NOMO-1 treated with DMSO at 0.1 percent for 48 hours (cell line): Measurements from ENCODE around the gene ZNFX1.

ENCODE experiments used
- DNase-seq: peaks from one replicate; lab custom pipeline; 2025; ENCODE audit not compliant: unreplicated experiment; lab: John Stamatoyannopoulos, UW

Gene ZNFX1

DNA sequence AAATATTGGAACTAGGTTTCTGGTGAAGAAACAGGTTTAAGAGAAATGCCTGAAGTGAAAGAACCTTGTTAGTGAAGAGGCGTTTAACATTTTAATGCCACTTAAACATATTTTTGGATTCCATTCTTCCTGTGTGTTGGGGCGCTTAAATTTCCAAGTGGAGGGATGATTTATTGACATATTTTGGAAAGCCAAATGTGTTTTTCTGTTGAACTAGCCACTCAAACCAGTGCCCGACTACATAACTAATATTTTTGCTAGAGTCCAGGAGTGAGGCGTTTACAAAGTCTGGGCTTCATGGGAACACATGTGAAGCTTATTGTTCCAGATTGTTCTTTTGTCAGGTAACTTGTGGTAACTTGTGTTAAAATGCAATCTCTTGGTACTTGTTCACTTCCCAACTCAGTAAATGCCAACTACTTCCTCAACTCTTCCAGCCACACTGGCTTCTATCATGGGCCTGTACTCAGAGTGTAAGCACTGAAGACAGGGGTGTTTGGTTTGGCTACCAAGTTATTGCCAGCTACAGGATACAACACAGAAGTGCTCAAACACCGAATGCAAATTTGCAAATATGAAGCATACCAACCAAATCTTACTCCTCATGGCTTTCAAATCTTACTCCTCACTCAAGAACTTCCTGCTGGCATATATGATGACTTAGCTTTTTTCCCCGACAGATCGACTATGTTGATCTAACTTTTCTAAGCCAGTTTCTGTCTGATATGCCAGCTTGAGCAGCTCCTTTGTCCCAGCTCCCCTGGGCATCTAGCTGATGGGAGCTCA lies 2.0 kb upstream of the ZNFX1 start:
- no peak for DNase-seq

DNA sequence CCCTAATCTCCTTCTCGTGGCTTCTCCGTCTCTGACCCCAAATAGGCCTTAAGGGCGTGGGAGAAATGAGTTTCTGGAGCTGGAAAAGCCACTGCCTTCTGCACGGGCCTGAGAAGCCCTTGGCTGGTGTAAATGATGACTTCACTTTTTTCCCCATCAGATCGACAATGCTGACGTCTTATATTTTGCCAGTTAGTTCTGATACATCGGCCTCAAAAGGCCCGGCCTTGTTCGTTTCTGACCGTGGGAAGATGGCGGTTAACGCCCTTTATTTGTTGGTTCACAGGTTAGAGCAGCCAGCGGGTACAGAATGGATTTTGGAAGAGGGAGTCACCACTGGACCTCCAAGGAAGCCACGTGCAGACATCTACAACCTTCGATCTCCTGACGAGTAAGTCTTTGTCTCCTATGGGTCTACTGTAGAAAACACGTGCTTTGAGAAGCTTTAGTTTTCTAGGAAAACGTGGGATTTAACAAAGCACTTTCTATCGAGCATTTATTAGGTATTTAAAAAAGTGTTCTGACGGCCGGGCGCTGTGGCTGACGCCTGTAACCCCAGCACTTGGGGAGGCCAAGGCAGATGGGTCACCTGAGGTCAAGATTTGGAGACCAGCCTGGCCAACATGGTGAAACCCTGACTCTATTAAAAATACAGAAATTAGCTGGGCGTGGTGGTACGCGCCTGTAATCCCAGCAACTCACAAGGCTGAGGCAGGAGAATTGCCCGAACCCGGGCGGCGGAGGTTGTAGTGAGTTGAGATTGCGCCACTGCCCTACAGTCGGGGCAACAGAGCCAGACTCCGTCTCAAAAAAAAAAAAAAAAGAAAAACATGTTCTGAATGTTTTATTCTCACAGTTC lies 1.2 kb upstream of the ZNFX1 start:
- peak; percentile 58 for DNase-seq

DNA sequence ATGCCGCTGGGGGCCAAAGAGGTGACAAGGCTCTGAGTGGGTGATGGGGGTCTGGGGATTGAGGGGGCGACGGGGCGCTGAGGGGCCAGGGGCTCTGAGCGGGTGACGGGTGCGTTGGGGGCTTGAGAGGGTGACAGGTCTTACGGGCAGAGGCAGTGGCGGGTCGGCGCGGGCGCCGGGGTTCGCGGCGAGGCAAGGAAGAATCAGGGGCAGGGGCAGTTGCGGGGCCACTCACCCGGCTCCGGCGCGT lies 146 bp downstream of the ZNFX1 start:
- DNase-seq: no peak

GRCh38 chr20:49276961-49277785 lies 684 bp downstream of the ZNFX1 start:
- DNase-seq: no peak

DNA sequence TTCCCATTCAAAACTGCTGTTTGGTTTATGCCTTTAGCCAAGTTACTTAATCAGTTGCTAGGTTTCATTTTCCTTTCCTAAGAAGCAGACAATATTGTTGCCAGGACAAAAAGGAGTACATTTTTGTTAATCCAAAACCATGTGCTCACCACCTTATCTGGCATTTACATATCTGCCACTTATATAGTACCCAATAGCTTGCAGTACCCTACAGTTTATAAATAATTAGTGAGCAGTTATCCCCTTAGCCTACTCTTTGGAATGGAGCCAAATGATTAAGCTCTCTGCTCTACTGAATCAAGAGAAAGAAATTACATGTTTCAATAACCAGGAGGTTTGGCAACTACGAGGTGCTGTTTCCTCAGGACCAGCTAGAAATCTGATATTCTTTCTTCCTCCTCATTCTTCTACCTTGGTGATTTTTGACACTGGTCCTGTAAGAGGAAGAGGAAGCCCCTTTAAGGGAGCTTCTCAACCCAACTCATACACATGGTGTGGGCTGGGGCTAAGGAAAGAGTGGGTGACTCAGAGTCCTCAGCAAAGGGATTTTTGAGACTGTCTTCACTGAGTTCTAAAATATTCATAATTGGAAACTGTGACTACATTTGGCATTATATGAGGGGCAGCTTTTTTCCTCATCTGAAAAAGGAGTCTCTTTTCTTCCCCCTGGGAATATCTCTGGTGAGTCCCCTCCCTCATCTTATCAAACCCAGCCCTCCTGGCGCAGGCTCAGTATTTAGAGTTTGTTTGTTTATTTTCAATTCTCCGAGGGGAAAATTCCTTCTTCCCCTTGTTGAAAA lies 1.5 kb downstream of the ZNFX1 start:
- DNase-seq: peak; percentile 77

- DNase-seq: no peak
Observed at GRCh38 chr20:49275636-49276035, 2.2 kb downstream of the ZNFX1 start.

DNA sequence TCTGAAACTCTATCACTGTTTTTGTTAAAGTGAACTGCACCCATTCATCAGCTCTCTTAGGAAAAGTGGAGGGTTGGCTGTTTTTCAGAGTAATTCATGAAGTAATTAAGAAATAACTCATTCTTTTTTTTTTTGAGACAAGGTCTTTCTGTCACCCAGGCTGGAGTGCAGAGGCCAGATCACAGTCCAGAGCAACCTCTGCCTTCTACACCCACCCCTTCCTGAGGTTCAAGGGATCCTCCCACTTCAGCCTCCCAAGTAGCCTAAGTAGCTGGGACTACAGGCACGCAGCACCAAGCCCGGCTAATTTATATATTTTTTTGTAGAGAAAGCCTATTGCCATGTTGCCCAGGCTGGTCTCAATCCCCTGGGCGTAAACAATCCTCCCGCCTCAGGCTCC lies 2.6 kb downstream of the ZNFX1 start:
- DNase-seq: no peak

- DNase-seq: no peak
Observed at GRCh38 chr20:49273696-49274277, 4.1 kb downstream of the ZNFX1 start.

DNA sequence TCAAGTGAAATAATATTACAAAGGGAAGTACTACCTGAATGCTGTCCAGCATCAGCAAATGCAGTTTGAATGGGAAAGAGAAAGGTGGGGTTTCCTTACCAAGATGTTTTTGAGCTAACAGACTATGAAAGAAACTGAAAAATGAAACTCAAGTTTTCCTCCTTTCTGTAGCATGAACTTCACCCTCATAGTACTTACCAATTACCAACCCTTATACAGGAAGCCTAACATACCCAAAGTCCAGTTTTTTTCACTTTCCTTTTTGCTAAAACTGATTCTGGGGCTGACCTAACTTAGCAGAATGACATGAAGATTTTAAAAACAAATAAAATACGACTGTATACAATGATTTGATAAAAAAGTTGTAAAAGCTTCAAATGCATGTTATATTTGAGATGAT lies 5.2 kb downstream of the ZNFX1 start:
- DNase-seq: no peak

GRCh38 chr20:49270736-49271135 lies 7.1 kb downstream of the ZNFX1 start:
- DNase-seq: no peak

- no peak for DNase-seq
Observed at GRCh38 chr20:49270177-49270576, 7.7 kb downstream of the ZNFX1 start.

GRCh38 chr20:49268600-49269365 lies 9.1 kb downstream of the ZNFX1 start:
- DNase-seq: no peak

GRCh38 chr20:49267327-49267726 lies 10.5 kb downstream of the ZNFX1 start:
- DNase-seq: no peak

GRCh38 chr20:49262444-49262843 lies 15.4 kb downstream of the ZNFX1 start:
- DNase-seq: no peak

GRCh38 chr20:49261173-49261572 lies 16.7 kb downstream of the ZNFX1 start:
- no peak for DNase-seq

GRCh38 chr20:49260218-49260617 lies 17.6 kb downstream of the ZNFX1 start:
- DNase-seq: no peak

DNA sequence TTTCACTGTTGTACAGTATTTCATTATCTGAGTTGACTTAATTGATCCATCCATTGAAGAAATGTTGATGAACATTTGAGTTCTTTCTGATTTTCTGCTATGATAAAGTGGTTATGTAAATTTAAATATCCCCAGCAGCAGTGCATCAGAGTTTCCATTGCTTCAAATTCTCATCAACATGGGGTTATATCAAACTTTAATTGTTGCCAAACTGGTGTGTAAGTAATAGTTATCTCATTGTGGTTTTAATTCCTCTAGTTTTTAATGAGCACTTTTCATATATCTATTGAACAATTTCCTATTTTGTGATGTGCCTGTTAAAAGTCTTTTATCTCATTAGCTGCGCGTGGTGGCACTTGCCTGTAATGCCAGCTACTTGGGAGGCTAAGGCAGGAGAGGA lies 18.1 kb downstream of the ZNFX1 start:
- no peak for DNase-seq

DNA sequence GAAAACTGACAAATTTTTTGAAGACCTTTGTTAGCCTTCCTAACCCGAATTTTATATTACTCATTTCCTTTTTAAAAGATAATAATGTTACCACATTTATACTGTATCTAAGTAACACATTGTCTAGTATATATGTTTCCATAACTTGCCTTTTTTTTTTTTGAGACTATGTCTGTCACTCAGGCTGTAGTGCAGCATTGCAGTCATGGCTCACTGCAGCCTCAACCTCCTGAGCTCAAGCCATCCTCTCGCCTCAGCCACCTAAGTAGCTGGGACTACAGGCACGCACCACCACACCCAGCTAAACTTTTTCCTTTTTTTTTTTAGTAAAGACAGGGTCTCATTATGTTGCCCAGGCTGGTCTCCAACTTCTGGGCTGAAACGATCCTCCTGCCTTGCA lies 18.6 kb downstream of the ZNFX1 start:
- DNase-seq: no peak

GRCh38 chr20:49256261-49256660 lies 21.6 kb downstream of the ZNFX1 start:
- DNase-seq: no peak
